Testis (tissue), 3 donors: ENCODE data around the gene ANXA2. TPM values are rescaled to one million over a fixed set of nuclear protein-coding genes. Genes with fewer than 3 reads are reported as not detected.

Experiments
- DNase-seq: peaks from one replicate; pipeline ENCODE4 v3.0.0-alpha.2; 2019
- H3K27ac ChIP-seq, 2 donors: fragments of 200-600 bp; sonication (generic); one replicate each; pipeline ENCODE4 v1.5.1; 2019
- H3K27me3 ChIP-seq: fragments of 200-600 bp; sonication (generic); one replicate; pipeline ENCODE4 v1.5.1; 2019
- H3K36me3 ChIP-seq: fragments of 200-600 bp; sonication (generic); one replicate; pipeline ENCODE4 v1.5.1; 2017; ENCODE audit warnings: low read depth; ENCODE audit errors: missing control alignments
- H3K4me1 ChIP-seq: fragments of 200-600 bp; sonication (generic); one replicate; pipeline ENCODE4 v1.5.1; 2019
- H3K4me3 ChIP-seq, 2 donors: fragments of 200-600 bp; sonication (generic); one replicate each; pipeline ENCODE4 v1.5.1; 2017 to 2019
- H3K9me3 ChIP-seq: fragments of 200-600 bp; sonication (generic); one replicate; pipeline ENCODE4 v1.5.1; 2017
- POLR2A ChIP-seq: fragments of 450-650 bp; IDR thresholded peaks from one replicate; pipeline ENCODE4 v1.6.1; 2017; ENCODE audit warnings: antibody characterized with exemption, mild to moderate bottlenecking, moderate library complexity
- WGBS, 2 donors: methylation state at CpG; one replicate each; pipeline ENCODE4 v1.1.5; 2018; 5-methylcytosine and 5-hydroxymethylcytosine counted together
- intact Hi-C: fragments of 100-400 bp; cut with DNase I; formaldehyde crosslinking; loops from one replicate; pipeline ENCODE4 v1.15.1; 2023; ENCODE audit warnings: low total_unique reads
- polyA plus RNA-seq: library from polyadenylated mRNA; stranded (reverse); fragments of 350-450 nt; fragmentation: Illumina TruSeq; extraction: RNeasy Lipid Tissue Mini Kit (QIAGEN cat#74804); gene quantifications from one replicate; pipeline ENCODE4 v1.2.3, GENCODE V29; 2014; ENCODE audit warnings: low read depth, low replicate concordance; ENCODE audit not compliant: insufficient read depth
- total RNA-seq, 2 donors: library from RNA; depleted of rRNA; stranded (reverse); fragments of >200 nt; gene quantifications; one replicate each; pipeline ENCODE4 v1.2.3, GENCODE V29; 2016
- TF ChIP-seq, protein P1 (sequence below), 3 experiments: fragments of 450-650 bp in 2 of 3; fragments of 200-600 bp in 1 of 3; sonication (generic) in 1 of 3; IDR thresholded peaks; one replicate each; pipeline ENCODE4 v1.5.1; 2016 to 2019; ENCODE audit warnings: antibody characterized with exemption in 3 of 3, mild to moderate bottlenecking in 2 of 3, moderate library complexity in 1 of 3

The ANXA2 gene
- total and polyA plus RNA-seq, 3 donors from 2014 or later, result 199 to 388 (median 226) TPM

DNA sequence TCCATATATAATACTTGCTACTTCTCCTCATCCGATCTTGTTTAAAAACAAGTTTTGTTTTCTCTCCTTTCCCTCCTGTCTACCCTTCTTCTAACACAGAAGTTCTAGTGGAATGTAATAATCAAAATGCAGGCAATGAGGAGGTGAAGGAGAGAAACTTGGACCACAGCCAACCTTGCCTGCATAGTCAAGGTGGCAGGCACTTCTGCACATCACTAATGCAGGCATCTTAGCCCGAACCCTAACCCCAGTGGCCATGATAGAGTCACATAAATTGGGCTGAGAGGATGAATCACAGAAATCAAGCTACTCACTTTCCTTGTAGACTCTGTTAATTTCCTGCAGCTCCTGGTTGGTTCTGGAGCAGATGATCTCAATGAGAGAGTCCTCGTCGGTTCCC lies 41.0 kb downstream of the ANXA2 start:
- Histone ChIP-seq H3K36me3 (no peaks in the 10 kb centered on the region), H3K27me3 (no peaks in the 10 kb centered on the region), H3K9me3 (no peaks in the 10 kb centered on the region), H3K4me1 (peaks cover 8% of the 10 kb centered on the region), H3K27ac (no peak overlapping the region), H3K4me3 (no peak overlapping the region)
- TF ChIP-seq, protein P1, sequence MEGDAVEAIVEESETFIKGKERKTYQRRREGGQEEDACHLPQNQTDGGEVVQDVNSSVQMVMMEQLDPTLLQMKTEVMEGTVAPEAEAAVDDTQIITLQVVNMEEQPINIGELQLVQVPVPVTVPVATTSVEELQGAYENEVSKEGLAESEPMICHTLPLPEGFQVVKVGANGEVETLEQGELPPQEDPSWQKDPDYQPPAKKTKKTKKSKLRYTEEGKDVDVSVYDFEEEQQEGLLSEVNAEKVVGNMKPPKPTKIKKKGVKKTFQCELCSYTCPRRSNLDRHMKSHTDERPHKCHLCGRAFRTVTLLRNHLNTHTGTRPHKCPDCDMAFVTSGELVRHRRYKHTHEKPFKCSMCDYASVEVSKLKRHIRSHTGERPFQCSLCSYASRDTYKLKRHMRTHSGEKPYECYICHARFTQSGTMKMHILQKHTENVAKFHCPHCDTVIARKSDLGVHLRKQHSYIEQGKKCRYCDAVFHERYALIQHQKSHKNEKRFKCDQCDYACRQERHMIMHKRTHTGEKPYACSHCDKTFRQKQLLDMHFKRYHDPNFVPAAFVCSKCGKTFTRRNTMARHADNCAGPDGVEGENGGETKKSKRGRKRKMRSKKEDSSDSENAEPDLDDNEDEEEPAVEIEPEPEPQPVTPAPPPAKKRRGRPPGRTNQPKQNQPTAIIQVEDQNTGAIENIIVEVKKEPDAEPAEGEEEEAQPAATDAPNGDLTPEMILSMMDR (IDR thresholded peaks at IDR 0.05), result no peak
- TF ChIP-seq POLR2A, result no peak
- intact Hi-C loops, result no loop called here
- DNase-seq, result no peak
- 75 to 87% methylated on average over 4 of the region's 4 CpGs for WGBS, 2 donors

DNA sequence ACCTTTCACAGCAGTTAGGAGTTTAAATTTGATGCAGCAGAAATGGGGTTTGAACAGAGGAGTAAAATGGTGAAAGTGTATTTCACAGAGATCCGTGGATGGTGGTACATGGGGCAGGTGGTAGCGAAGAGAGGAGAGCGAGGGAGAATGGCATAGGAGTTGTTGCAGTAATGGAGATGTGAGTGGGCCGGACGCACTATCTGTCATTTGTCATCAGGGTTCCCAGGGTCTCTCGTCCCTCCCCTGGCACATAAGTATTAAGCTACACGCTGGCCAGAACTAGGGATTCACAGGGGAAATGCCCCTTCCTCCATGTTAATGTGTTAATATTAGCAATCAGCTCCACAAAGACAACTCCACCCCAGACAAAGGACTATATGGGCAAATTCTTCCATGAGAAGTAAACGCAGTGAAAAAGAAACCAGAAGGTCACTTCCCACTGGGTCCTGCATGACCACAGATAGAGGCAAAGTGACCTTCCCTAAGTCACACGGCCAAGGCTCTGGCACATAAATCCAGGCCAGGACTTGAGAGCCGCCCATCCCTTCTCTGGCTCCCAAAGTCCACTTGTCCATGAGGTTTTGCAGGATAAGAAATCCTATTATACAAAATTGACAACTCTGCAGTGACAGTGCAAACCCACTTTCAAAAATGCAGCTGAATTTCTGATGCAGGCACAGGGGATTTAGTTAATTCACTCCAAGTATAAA lies 42.5 kb downstream of the ANXA2 start:
- H3K36me3 ChIP-seq, result no peaks in the 10 kb centered on the region
- peaks cover 3% of the 10 kb centered on the region for H3K4me1 ChIP-seq
- H3K9me3 ChIP-seq, result no peaks in the 10 kb centered on the region
- intact Hi-C loops, result no loop called here
- no peaks in the 10 kb centered on the region for H3K27me3 ChIP-seq
- H3K27ac ChIP-seq, result no peak overlapping the region
- H3K4me3 ChIP-seq, result no peak overlapping the region
- 82 to 85% methylated on average over 10 of the region's 10 CpGs for WGBS, 2 donors
- DNase-seq, result no peak
- TF ChIP-seq POLR2A, result no peak
- TF ChIP-seq, protein P1 (IDR thresholded peaks at IDR 0.05), result no peak

DNA sequence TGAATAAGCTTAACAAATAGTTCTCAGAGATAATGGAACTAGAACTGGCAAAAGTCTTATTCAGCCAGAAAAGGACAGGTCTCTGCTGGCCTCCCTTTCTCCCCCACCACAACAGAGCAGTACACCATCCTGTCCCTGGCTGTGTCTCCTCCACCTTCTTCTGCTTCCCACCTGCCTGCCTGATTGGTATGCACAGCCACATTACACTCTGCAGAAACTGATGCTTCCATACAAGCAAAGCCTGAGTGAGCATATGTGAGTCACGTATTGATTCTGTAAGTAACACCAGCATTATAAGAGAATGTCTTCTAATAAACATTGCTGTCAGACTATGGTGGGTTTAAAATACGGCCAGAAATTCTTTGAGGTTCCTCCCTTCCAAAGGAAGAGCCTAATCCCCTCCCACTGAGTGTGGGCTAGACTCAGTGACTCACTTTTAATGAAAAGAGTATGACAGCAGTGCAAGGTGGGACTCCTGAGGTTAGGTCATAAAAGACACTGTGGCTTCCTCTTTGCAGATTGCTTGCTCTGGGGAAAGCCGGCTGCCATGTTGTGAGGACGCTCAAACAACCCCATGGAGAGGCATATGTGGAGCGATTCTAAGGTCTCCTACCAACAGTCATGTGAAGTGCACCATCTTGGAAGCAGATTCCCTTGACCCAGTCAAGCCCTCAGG lies 44.4 kb downstream of the ANXA2 start:
- no peaks in the 10 kb centered on the region for H3K36me3 ChIP-seq
- intact Hi-C loops, result no loop called here
- H3K4me3 ChIP-seq, result no peak overlapping the region
- H3K4me1 ChIP-seq, result no peaks in the 10 kb centered on the region
- 48 to 74% methylated on average over 4 to 5 of the region's 5 CpGs for WGBS, 2 donors
- no peak overlapping the region for H3K27ac ChIP-seq
- no peaks in the 10 kb centered on the region for H3K9me3 ChIP-seq
- no peaks in the 10 kb centered on the region for H3K27me3 ChIP-seq
- TF ChIP-seq POLR2A, result no peak
- TF ChIP-seq, protein P1 (IDR thresholded peaks at IDR 0.05), result no peak
- no peak for DNase-seq

DNA sequence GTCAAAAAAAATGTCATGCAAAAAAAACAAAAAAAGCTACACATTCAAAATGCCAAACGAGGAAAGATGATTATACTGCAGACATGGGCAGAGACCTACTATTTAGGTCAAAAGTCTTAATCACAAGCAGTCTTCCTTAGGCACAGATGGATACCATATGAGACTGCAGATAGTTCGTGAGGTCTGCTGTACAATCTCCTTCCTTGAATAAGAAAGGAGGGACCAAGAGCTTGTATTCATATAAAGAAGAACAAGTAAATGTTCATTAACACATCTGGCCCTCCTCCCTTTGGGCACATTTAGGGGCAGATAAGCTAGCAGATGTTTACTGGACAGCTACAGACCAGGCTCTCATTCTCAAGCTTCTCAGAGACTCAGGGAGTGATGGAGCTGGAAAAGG lies 45.3 kb downstream of the ANXA2 start:
- H3K36me3 ChIP-seq, result no peaks in the 10 kb centered on the region
- H3K27ac ChIP-seq, result no peak overlapping the region
- H3K4me1 ChIP-seq, result no peaks in the 10 kb centered on the region
- TF ChIP-seq, protein P1 (IDR thresholded peaks at IDR 0.05), result no peak
- TF ChIP-seq POLR2A, result no peak
- H3K9me3 ChIP-seq, result no peaks in the 10 kb centered on the region
- no peak for DNase-seq
- no peaks in the 10 kb centered on the region for H3K27me3 ChIP-seq
- 75 to 78% methylated on average over 2 of the region's 2 CpGs for WGBS, 2 donors
- H3K4me3 ChIP-seq, result no peak overlapping the region
- intact Hi-C loops, result no loop called here
